Nephron (organoid): Measurements from ENCODE around the gene DNAAF8.

Source experiments
- H3K27ac Mint-ChIP-seq, 3 experiments: 2 replicates each; pipeline ENCODE4 v1.8.0; 2020; ENCODE audit warnings: mixed read lengths in 3 of 3, mild to moderate bottlenecking in 2 of 3, moderate library complexity in 1 of 3
- H3K27me3 Mint-ChIP-seq: 2 replicates; pipeline ENCODE4 v1.8.0; 2021; ENCODE audit warnings: low read depth, mild to moderate bottlenecking, moderate library complexity, mixed read lengths
- H3K36me3 Mint-ChIP-seq: 2 replicates; pipeline ENCODE4 v1.8.0; 2020; ENCODE audit warnings: low read depth, mixed read lengths
- H3K4me1 Mint-ChIP-seq: 2 replicates; pipeline ENCODE4 v1.8.0; 2020; ENCODE audit warnings: mixed read lengths
- H3K4me3 Mint-ChIP-seq, 3 experiments: 2 replicates each; pipeline ENCODE4 v1.8.0; 2020; ENCODE audit warnings: mild to moderate bottlenecking in 3 of 3, mixed read lengths in 3 of 3, moderate library complexity in 2 of 3
- H3K9me3 Mint-ChIP-seq: 2 replicates; pipeline ENCODE4 v1.8.0; 2020; ENCODE audit warnings: mixed read lengths
- TF ChIP-seq, protein P1 (sequence below), 3 experiments: fragments of 200-600 bp; sonication (generic); IDR thresholded peaks; one replicate each; pipeline ENCODE4 v1.5.0; 2021; ENCODE audit warnings: antibody characterized with exemption in 3 of 3; ENCODE audit not compliant: unreplicated experiment in 3 of 3

DNAAF8 gene

DNA sequence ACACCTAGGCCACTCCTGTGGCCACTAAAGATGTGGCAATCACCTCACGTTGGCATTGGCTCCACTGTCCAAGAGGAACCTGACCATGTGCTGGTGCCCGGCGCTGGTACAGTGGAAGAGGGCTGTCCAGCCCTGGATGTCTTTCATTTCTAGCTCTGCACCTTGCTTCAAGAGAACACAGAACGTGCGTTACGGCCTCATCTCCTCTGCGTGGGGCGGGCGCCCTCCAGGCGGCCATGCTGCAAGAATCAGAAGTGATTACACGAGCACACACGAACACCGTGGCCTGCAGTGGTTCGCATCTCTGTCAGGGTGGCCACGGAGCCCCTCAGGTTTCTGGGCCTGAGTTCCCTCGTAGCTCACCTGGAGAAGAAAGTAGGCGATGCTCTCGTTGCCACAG is 7.7 kb upstream of the DNAAF8 start:
- H3K9me3 Mint-ChIP-seq: no peaks in the 10 kb centered on the region
- TF ChIP-seq, protein P1, sequence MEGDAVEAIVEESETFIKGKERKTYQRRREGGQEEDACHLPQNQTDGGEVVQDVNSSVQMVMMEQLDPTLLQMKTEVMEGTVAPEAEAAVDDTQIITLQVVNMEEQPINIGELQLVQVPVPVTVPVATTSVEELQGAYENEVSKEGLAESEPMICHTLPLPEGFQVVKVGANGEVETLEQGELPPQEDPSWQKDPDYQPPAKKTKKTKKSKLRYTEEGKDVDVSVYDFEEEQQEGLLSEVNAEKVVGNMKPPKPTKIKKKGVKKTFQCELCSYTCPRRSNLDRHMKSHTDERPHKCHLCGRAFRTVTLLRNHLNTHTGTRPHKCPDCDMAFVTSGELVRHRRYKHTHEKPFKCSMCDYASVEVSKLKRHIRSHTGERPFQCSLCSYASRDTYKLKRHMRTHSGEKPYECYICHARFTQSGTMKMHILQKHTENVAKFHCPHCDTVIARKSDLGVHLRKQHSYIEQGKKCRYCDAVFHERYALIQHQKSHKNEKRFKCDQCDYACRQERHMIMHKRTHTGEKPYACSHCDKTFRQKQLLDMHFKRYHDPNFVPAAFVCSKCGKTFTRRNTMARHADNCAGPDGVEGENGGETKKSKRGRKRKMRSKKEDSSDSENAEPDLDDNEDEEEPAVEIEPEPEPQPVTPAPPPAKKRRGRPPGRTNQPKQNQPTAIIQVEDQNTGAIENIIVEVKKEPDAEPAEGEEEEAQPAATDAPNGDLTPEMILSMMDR (IDR thresholded peaks at IDR 0.05; ENCODE audit: unreplicated experiment in 3 of 3): no peak
- H3K4me3 Mint-ChIP-seq: no peak overlapping the region
- H3K36me3 Mint-ChIP-seq: peaks cover 40% of the 10 kb centered on the region
- peaks cover 8% of the 10 kb centered on the region for H3K4me1 Mint-ChIP-seq
- H3K27me3 Mint-ChIP-seq: no peaks in the 10 kb centered on the region
- H3K27ac Mint-ChIP-seq: no peak overlapping the region

DNA sequence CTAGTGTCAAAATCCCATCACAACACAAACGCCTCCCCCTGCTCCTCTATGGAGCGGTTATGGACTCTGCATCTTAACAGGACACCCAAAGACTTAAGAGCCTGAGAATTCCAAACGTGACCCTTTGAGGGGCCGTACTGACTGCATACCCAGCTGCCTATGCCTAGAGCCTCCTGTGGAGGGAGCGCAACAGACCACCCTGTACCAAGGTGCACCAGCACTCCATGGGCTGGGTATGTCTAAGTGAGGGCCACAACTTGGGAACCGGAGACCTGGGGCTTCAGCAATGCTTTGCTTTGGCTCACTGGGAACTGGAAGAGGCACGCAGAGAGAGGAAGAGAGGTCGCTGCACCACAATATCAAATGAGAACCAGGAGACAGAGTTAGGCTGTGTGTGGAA is 5.7 kb upstream of the DNAAF8 start:
- H3K9me3 Mint-ChIP-seq: no peaks in the 10 kb centered on the region
- no peak overlapping the region for H3K4me3 Mint-ChIP-seq
- no peaks in the 10 kb centered on the region for H3K27me3 Mint-ChIP-seq
- H3K4me1 Mint-ChIP-seq: peaks cover 18% of the 10 kb centered on the region
- no peak overlapping the region for H3K27ac Mint-ChIP-seq
- peaks cover 33% of the 10 kb centered on the region for H3K36me3 Mint-ChIP-seq
- TF ChIP-seq, protein P1 (IDR thresholded peaks at IDR 0.05; ENCODE audit: unreplicated experiment in 3 of 3): no peak

DNA sequence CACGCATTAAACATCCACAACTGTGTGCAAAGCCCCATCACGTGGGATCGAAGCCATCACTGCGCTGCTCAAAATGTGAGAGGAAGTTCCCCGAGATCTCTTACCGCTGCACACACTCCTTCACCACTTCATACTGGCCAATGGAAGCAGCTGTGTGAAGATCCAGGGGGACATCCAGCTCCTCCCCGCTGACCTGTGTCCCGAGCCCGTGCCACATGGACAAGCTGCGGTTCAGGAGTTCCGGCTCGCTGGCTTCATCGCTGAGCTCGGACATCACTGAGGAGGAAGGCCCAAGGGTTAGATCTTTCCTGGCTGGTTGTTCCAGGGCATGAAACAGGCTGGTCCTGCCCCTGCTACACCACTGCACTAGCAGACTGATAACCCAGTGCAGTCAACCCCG is 4.5 kb upstream of the DNAAF8 start:
- Mint-ChIP-seq H3K27ac (no peak overlapping the region), H3K27me3 (no peaks in the 10 kb centered on the region), H3K4me1 (peaks cover 14% of the 10 kb centered on the region), H3K36me3 (peaks cover 31% of the 10 kb centered on the region), H3K4me3 (peak overlapping the region in 1 of 3 experiments; percentile 28), H3K9me3 (no peaks in the 10 kb centered on the region)
- TF ChIP-seq, protein P1 (IDR thresholded peaks at IDR 0.05; ENCODE audit: unreplicated experiment in 3 of 3): no peak

DNA sequence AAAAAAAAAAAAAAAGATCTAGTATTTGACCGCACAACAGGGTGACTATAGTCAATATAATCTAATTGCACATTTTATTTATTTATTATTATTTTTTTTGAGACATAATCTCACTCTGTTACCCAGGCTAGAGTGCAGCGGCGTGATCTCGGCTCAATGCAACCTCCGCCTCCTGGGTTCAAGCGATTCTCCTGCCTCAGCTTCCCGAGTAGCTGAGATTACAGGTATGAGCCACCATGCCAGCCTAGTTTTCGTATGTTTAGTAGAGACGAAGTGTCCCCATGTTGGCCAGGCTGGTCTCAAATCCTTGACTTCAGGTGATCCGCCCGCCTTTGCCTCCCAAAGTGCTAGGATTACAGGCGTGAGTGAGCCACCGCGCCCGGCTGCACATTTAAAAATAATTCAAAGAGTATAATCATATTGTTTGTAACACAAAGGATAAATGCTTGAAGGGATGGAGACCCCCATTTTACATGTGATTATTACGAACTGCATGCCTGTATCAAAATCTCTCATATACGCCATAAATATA is 1.1 kb upstream of the DNAAF8 start:
- TF ChIP-seq, protein P1 (IDR thresholded peaks at IDR 0.05; ENCODE audit: unreplicated experiment in 3 of 3): no peak
- Mint-ChIP-seq H3K4me1 (peaks cover 15% of the 10 kb centered on the region), H3K27me3 (no peaks in the 10 kb centered on the region), H3K36me3 (peaks cover 18% of the 10 kb centered on the region), H3K27ac (peak overlapping the region in 2 of 3 experiments; percentile 85 to 98), H3K9me3 (no peaks in the 10 kb centered on the region), H3K4me3 (peak overlapping the region; percentile 97 to 98 (median 97))

DNA sequence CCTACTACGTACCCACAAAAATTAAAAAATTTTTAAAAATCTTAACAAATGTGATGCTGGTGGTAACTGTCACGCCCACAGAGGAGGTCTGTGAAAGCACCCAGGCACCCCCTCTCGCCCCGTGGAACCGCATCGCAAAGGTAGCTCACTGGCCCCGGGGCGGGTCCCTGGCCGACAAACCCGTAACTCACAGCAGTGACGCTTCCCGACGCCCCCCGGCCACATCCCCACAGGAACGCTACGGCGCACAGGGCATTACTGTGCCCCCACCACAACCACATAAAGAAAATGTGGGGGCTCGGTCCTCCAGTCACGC is 632 bp upstream of the DNAAF8 start:
- peak overlapping the region in 2 of 3 experiments; percentile 85 to 98 for H3K27ac Mint-ChIP-seq
- no peaks in the 10 kb centered on the region for H3K9me3 Mint-ChIP-seq
- H3K4me3 Mint-ChIP-seq: peak overlapping the region; percentile 97 to 98 (median 97)
- TF ChIP-seq, protein P1 (IDR thresholded peaks at IDR 0.05; ENCODE audit: unreplicated experiment in 3 of 3): no peak
- peaks cover 15% of the 10 kb centered on the region for H3K36me3 Mint-ChIP-seq
- H3K4me1 Mint-ChIP-seq: peaks cover 15% of the 10 kb centered on the region
- no peaks in the 10 kb centered on the region for H3K27me3 Mint-ChIP-seq

DNA sequence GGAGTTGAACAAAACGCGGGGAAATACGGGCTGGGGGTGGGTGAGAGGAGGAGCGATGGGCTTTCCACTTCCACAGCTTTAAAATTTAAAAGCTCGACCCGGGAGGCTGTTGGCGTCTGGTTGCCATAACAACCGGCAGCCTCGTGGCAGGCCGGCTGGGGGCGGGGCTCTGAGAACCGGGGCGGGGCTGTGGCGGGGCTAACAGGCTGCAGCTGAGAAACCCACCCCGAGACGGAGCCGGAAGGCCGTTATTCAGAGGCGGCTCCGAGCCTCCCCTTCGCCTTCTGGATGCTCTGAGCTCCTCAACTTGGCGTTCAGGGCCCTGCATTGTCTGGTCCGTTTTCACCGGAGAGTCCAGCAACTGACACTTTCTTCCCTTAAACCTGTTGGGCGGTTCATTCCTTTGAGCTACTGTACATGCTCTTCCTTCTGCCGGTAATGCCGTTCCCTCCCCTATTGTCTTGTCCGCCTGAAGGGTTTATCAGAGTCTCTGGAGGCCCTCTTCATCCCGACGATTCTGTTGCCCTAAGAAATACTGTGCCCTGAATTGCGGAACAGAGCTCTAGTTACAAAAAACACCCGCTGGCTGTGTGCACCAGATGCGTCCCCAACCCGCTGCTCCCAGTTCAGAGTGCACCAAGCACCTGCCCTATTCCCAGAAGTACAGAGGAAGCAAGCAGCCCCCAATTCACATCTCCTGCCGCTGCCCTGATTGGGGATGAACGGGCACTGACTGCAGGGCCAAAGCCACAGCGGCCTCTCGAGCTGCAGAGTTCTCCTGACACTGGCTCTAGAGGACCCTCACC is 596 bp downstream of the DNAAF8 start:
- Mint-ChIP-seq H3K27me3 (no peaks in the 10 kb centered on the region), H3K27ac (peak overlapping the region; percentile 85 to 99 (median 98)), H3K9me3 (no peaks in the 10 kb centered on the region), H3K4me1 (peaks cover 15% of the 10 kb centered on the region), H3K36me3 (peaks cover 7% of the 10 kb centered on the region), H3K4me3 (peak overlapping the region; percentile 97 to 98 (median 97))
- TF ChIP-seq, protein P1 (IDR thresholded peaks at IDR 0.05; ENCODE audit: unreplicated experiment in 3 of 3): no peak
